Activated CD8-positive, alpha-beta memory T cell treated with anti-CD3 and anti-CD28 coated beads for 36 hours (primary cell): Measurements from ENCODE around the gene CKM. TPM values are rescaled to one million over a fixed set of nuclear protein-coding genes. Genes with fewer than 3 reads are reported as not detected.

Experiments used
- CTCF ChIA-PET: fragments of 350-600 bp; sonication (Branson Sonifier 250); formaldehyde crosslinking; loops from one replicate; lab custom pipeline; 2021; ENCODE audit warnings: antibody characterized with exemption; lab: Charles Lee
- POLR2A ChIA-PET: fragments of 350-600 bp; sonication (Branson Sonifier 250); formaldehyde crosslinking; loops from one replicate; lab custom pipeline; 2021; ENCODE audit warnings: antibody characterized with exemption; lab: Charles Lee
- total RNA-seq, 2 experiments: library from RNA; stranded (reverse); gene quantifications; one replicate each; pipeline ENCODE4 v1.2.3, GENCODE V29; 2021

Gene CKM
- total RNA-seq, 2 experiments from 2014 or later = not detected

- POLR2A ChIA-PET = interaction anchor here (0.5 kb wide), 1 partner anchor 194 kb away, joined by 3 read pairs; no protein-coding TSS in a partner anchor
- CTCF ChIA-PET = no interaction called here
Measured at GRCh38 chr19:45303269-45304060, 19.2 kb downstream of the CKM start.

GRCh38 chr19:45302416-45302815 lies 20.3 kb downstream of the CKM start:
- POLR2A ChIA-PET = no interaction called here
- CTCF ChIA-PET = no interaction called here

DNA sequence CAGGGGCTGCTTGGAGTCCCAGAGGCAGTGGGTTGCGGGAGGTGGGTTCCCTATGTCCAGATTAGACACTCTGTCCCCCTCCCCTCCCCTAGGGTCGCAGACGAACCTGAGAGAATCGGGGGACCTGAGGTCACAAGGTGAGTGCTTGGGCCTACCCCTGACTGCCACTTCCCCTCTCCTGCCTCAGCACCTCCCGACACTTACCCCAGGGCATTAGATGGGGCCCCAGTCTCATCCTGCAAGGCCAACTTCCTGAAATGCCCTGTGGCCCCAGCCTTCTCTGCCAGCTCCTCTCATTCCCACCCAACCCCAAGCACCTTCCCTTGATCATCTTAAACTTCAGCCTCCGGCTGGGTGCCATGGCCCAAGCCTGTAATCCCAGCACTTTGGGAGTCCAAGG lies 23.0 kb downstream of the CKM start:
- POLR2A ChIA-PET = no interaction called here
- CTCF ChIA-PET = no interaction called here

- CTCF ChIA-PET = no interaction called here
- POLR2A ChIA-PET = interaction anchor here (0.6 kb wide), 1 partner anchor 260 kb away, joined by 4 read pairs; the partner anchor contains the start of gene CLASRP
Measured at GRCh38 chr19:45298264-45298663, 24.4 kb downstream of the CKM start.

GRCh38 chr19:45297674-45298073 lies 25.0 kb downstream of the CKM start:
- ChIA-PET POLR2A (no interaction called here), CTCF (no interaction called here)

DNA sequence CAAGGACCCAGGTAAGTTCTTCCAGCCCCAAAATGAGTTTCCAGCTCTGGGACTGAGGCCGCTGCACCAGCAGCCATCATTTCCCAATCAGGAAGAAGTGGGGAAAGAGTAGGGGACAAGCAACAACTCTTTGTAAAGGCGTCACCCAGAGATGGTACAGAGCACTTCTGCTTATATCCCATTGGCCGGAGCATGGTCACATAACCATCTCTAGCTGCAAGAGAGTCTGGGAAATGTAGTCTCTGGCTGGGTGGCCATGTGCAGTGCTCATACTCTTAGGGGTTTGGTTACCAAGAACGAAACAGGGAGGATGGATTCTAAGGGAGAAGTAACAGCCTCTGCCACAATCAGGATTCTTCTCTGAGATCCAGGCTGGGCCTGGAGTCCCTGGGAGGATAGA lies 26.3 kb downstream of the CKM start:
- ChIA-PET POLR2A (no interaction called here), CTCF (no interaction called here)

DNA sequence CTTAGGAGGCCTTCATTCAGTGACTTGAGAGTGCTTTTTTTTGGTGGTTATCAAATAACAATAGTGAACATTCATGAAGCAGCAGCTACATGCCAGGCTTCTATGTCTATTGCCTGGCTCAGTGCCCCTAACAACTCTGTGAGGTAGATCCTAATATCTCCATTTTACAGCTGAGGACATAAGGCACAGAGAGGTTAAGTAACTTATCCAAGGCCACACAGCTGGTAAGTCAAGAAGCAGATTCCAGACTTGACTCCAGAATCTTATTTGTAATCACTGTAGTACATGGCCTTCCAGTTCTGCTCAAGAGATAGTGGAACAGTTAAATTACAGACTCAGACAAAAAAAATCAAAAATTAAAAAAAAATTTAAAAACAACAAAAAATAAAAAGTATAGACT lies 26.8 kb downstream of the CKM start:
- ChIA-PET CTCF (no interaction called here), POLR2A (no interaction called here)

DNA sequence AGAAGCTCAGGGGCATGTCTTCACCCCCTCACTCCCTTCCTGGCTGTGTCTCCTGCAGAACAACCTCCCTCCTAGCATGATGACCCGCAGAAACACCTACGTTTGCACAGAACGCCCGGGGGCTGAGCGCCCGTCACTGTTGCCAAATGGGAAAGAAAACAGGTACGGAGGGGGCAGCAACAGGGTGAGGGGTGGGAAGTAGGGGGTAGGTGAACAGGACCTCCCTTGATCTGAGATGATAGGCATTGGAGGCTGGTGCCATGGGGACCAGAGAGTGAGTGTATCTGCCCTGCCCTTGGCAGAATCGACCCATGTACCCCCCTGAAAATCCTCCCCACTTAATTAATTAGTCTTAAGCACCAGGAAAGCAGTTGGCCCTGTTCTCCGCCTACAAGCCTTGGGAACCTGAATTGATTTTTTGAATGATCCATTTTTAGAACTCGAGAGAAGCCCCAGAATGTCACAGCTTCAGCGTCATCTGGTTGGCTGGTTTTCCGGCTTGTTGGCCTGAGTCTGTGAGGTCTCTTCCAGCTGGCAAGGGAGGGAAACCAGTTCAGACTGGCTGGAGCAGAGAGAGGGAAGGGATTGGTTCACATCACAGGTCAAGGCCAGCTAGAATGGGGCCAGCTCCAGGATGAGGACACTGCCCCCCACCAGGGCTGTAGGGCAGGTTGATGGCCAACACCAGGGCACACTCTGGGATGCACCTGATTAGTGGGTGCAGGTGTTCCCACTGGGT lies 28.2 kb downstream of the CKM start:
- CTCF ChIA-PET = no interaction called here
- POLR2A ChIA-PET = no interaction called here

DNA sequence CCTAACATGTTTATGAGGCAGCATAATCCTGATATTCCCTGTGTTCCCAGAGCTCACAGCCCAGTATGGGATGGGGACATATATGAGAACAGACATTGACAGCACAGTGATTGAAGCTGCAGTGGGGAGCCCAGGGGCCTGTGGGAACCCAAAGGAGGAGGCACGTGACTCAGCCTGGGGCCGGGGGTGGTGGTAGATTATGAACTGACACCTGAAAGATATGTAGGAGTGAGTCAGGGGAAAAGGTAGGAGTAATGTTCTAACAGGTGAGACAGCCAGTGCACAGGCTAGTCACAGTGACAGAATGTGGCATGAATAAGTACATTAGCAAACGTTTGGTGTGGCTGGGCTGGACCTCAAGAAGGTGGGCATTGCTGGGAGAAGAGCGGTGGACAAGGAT lies 29.0 kb downstream of the CKM start:
- POLR2A ChIA-PET = no interaction called here
- CTCF ChIA-PET = no interaction called here

GRCh38 chr19:45291834-45292233 lies 30.8 kb downstream of the CKM start:
- ChIA-PET POLR2A (interaction anchor here (1.1 kb wide), 1 partner anchor 199 kb away, joined by 3 read pairs; no protein-coding TSS in a partner anchor), CTCF (no interaction called here)

GRCh38 chr19:45290381-45290931 lies 32.2 kb downstream of the CKM start:
- ChIA-PET CTCF (no interaction called here), POLR2A (no interaction called here)

DNA sequence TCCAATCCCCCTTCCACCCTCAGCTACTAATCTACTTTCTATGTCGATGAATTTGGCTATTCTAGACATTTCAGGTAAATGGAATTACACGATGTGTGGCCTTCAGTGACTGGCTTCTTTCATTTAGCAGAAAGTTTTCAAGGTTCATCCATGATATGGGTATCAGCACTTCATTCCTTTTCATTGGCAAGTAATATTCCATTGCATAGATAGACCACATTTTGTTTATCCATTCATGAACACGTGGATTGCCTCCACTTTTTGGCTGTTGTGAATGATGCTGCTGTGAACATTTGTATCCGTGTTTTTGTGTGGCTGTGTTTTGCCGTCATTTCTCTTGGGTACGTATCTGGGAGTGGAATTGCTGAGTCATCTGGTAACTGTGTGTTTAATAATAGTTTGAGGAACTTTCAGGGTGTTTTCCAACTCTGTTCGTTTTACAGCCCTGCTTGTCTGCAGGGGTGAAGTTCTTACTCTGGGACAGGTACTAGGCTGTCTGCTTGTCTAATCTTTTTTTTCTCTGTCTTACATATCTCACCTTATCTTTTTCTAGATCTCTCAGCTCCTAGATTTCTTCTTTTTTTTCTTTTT lies 39.1 kb downstream of the CKM start:
- POLR2A ChIA-PET = interaction anchor here (0.7 kb wide), 1 partner anchor 140 kb away, joined by 4 read pairs; no protein-coding TSS in a partner anchor
- CTCF ChIA-PET = interaction anchor here (0.6 kb wide), 1 partner anchor 105 kb away, joined by 3 read pairs; the partner anchor contains the start of gene BLOC1S3

GRCh38 chr19:45280471-45280961 lies 42.2 kb downstream of the CKM start:
- ChIA-PET POLR2A (interaction anchor here (0.5 kb wide), 1 partner anchor 83 kb away, joined by 3 read pairs; no protein-coding TSS in a partner anchor), CTCF (no interaction called here)

DNA sequence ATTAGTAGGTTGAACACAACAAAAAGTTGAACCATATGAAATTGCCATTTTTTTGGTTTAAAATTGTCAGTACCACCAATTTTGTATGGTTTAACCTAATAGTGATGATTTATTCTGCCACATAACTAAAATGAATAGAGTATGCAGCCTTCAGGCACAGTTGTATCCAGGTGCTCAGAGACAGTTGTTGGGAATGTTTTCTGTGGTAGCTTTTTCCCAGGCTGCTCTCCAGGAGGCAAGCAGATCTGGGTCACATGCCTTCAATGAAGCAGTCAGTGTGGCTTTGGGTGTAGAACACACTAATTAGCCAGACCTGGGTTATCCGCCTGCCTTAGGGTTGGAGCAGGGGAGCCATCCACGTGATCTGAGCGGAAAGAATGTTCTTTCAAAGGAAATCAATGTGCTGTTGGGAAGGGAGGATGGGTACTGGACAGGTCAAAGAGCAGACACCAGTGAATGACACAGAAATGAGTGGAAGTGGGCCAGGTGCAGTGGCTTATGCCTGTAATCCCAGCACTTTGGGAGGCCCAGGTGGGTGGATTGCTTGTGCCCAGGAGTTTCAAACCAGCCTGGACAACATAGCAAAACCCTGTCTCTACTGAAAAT lies 43.0 kb downstream of the CKM start:
- POLR2A ChIA-PET = no interaction called here
- CTCF ChIA-PET = no interaction called here

GRCh38 chr19:45278087-45278486 lies 44.6 kb downstream of the CKM start:
- POLR2A ChIA-PET = no interaction called here
- CTCF ChIA-PET = interaction anchor here (0.5 kb wide), 1 partner anchor 523 kb away, joined by 3 read pairs; no protein-coding TSS in a partner anchor

GRCh38 chr19:45276284-45276687 lies 46.4 kb downstream of the CKM start:
- ChIA-PET POLR2A (no interaction called here), CTCF (interaction anchor here (1.1 kb wide), 1 partner anchor 26 kb away, joined by 3 read pairs; no protein-coding TSS in a partner anchor)

GRCh38 chr19:45275370-45275971 lies 47.2 kb downstream of the CKM start:
- CTCF ChIA-PET = interaction anchor here (1.1 kb wide), 1 partner anchor 26 kb away, joined by 3 read pairs; no protein-coding TSS in a partner anchor
- POLR2A ChIA-PET = no interaction called here

GRCh38 chr19:45273521-45273855 lies 49.2 kb downstream of the CKM start:
- CTCF ChIA-PET = no interaction called here
- POLR2A ChIA-PET = no interaction called here

GRCh38 chr19:45271735-45272108 lies 51.0 kb downstream of the CKM start:
- POLR2A ChIA-PET = no interaction called here
- CTCF ChIA-PET = no interaction called here
